WTC11 (cell line): Measurements from ENCODE around the gene UBASH3B. TPM values are rescaled to one million over a fixed set of nuclear protein-coding genes. Genes with fewer than 3 reads are reported as not detected.

Source experiments
- ATAC-seq: fragments of 200-7000 bp; cut with Tn5 transposase; 2 replicates; pipeline ENCODE4 v1.10.0; 2021; ENCODE audit warnings: mild to moderate bottlenecking, moderate library complexity
- CTCF ChIA-PET: fragments of 300-600 bp; sonication (Branson Sonifier 250); formaldehyde crosslinking; loops from one replicate; lab custom pipeline; 2021; ENCODE audit warnings: antibody characterized with exemption; lab: Charles Lee
- POLR2A ChIA-PET: fragments of 350-600 bp; sonication (Branson Sonifier 250); formaldehyde crosslinking; loops from one replicate; lab custom pipeline; 2021; ENCODE audit warnings: antibody characterized with exemption; lab: Charles Lee
- DNase-seq: peaks from one replicate; pipeline ENCODE4 v3.0.0; 2021; ENCODE audit warnings: low spot score
- H3K27ac Mint-ChIP-seq: 2 replicates; pipeline ENCODE4 v1.8.0; 2021; ENCODE audit warnings: mixed read lengths
- H3K27me3 Mint-ChIP-seq: 2 replicates; pipeline ENCODE4 v1.8.0; 2021; ENCODE audit warnings: low read depth, mild to moderate bottlenecking, moderate library complexity, mixed read lengths
- H3K36me3 Mint-ChIP-seq: 2 replicates; pipeline ENCODE4 v1.8.0; 2021; ENCODE audit warnings: mixed read lengths
- H3K4me1 Mint-ChIP-seq: 2 replicates; pipeline ENCODE4 v1.8.0; 2022; ENCODE audit warnings: mixed read lengths
- H3K4me3 Mint-ChIP-seq: 2 replicates; pipeline ENCODE4 v1.8.0; 2021; ENCODE audit warnings: mild to moderate bottlenecking, moderate library complexity, mixed read lengths
- H3K9me3 Mint-ChIP-seq: 2 replicates; pipeline ENCODE4 v1.8.0; 2021; ENCODE audit warnings: mixed read lengths
- CBFB ChIP-seq: sonication (generic); formaldehyde crosslinking; IDR thresholded peaks from 2 replicates; pipeline ENCODE4 v1.8.1; 2022; ENCODE audit warnings: mild to moderate bottlenecking, low read depth, missing genetic modification reagents
- CREM ChIP-seq: sonication (generic); formaldehyde crosslinking; IDR thresholded peaks from 2 replicates; pipeline ENCODE4 v1.8.1; 2022; ENCODE audit warnings: mild to moderate bottlenecking, missing genetic modification reagents, moderate library complexity
- ELF4 ChIP-seq: sonication (generic); formaldehyde crosslinking; IDR thresholded peaks from 2 replicates; pipeline ENCODE4 v1.8.1; 2022; ENCODE audit warnings: low read depth, mild to moderate bottlenecking, moderate library complexity, missing genetic modification reagents
- EMX1 ChIP-seq: fragments of 250-450 bp; sonication (Bioruptor Pico); IDR thresholded peaks from 2 replicates; pipeline ENCODE4 v1.8.0; 2021; ENCODE audit warnings: mild to moderate bottlenecking
- ESRRA ChIP-seq: sonication (generic); formaldehyde crosslinking; IDR thresholded peaks from 2 replicates; pipeline ENCODE4 v1.8.1; 2022; ENCODE audit warnings: mild to moderate bottlenecking, missing genetic modification reagents, borderline replicate concordance
- FOXJ3 ChIP-seq: sonication (generic); formaldehyde crosslinking; IDR thresholded peaks from 2 replicates; pipeline ENCODE4 v1.9.0; 2021; ENCODE audit warnings: missing genetic modification reagents, mild to moderate bottlenecking, borderline replicate concordance
- GTF2I ChIP-seq: fragments of 250-450 bp; sonication (Bioruptor Pico); conservative IDR thresholded peaks from 2 replicates; pipeline ENCODE4 v1.4.0; 2021; ENCODE audit warnings: mild to moderate bottlenecking
- NR1H2 ChIP-seq: sonication (generic); formaldehyde crosslinking; IDR thresholded peaks from 2 replicates; pipeline ENCODE4 v1.9.0; 2021; ENCODE audit warnings: mild to moderate bottlenecking, moderate library complexity, missing genetic modification reagents
- RELA ChIP-seq: sonication (generic); formaldehyde crosslinking; IDR thresholded peaks from 2 replicates; pipeline ENCODE4 v1.8.1; 2022; ENCODE audit warnings: missing genetic modification reagents, mild to moderate bottlenecking, borderline replicate concordance
- STAT6 ChIP-seq: sonication (generic); formaldehyde crosslinking; conservative IDR thresholded peaks from 2 replicates; pipeline ENCODE4 v1.8.1; 2023; ENCODE audit warnings: mild to moderate bottlenecking, low read depth, missing genetic modification reagents, moderate library complexity
- ZNF263 ChIP-seq: sonication (generic); formaldehyde crosslinking; IDR thresholded peaks from 2 replicates; pipeline ENCODE4 v1.8.1; 2022; ENCODE audit warnings: low read depth, mild to moderate bottlenecking, moderate library complexity, missing genetic modification reagents
- ZNF317 ChIP-seq: sonication (generic); formaldehyde crosslinking; IDR thresholded peaks from 2 replicates; pipeline ENCODE4 v1.8.1; 2023; ENCODE audit warnings: low read depth, mild to moderate bottlenecking, moderate library complexity, missing genetic modification reagents, borderline replicate concordance
- ZNF396 ChIP-seq: fragments of 250-450 bp; sonication (Bioruptor Pico); IDR thresholded peaks from 2 replicates; pipeline ENCODE4 v1.8.0; 2021; ENCODE audit warnings: mild to moderate bottlenecking, moderate library complexity, borderline replicate concordance
- ZNF416 ChIP-seq: fragments of 250-450 bp; sonication (Bioruptor Pico); IDR thresholded peaks from 2 replicates; pipeline ENCODE4 v1.9.0; 2021; ENCODE audit warnings: mild to moderate bottlenecking, inconsistent platforms
- total RNA-seq: library from RNA; stranded (reverse); gene quantifications from 3 replicates; pipeline ENCODE4 v1.2.3, GENCODE V29; 2021
- TF ChIP-seq, protein P1 (sequence below): sonication (generic); formaldehyde crosslinking; IDR thresholded peaks from 2 replicates; pipeline ENCODE4 v1.8.0; 2022; ENCODE audit warnings: missing genetic modification reagents
- TF ChIP-seq, protein P2 (sequence below): sonication (generic); formaldehyde crosslinking; IDR thresholded peaks from 2 replicates; pipeline ENCODE4 v1.8.1; 2022; ENCODE audit warnings: low read depth, mild to moderate bottlenecking, moderate library complexity, missing genetic modification reagents, borderline replicate concordance
- TF ChIP-seq, protein P3 (sequence below): fragments of 250-450 bp; sonication (Bioruptor Pico); IDR thresholded peaks from 2 replicates; pipeline ENCODE4 v1.9.0; 2021; ENCODE audit warnings: moderate library complexity, mild to moderate bottlenecking, inconsistent platforms, borderline replicate concordance

Gene UBASH3B
- total RNA-seq, 1 experiment from 2014 or later, result 21.1 TPM

- Mint-ChIP-seq H3K27ac (no peak overlapping the region), H3K27me3 (no peaks in the 10 kb centered on the region; the same call in 1 of the 2 replicates), H3K9me3 (peaks cover 10% of the 10 kb centered on the region), H3K4me3 (no peak overlapping the region), H3K4me1 (peaks cover 5% of the 10 kb centered on the region; the same call in 1 of the 2 replicates), H3K36me3 (peaks cover 4% of the 10 kb centered on the region; the same call in 1 of the 2 replicates)
- ATAC-seq, result no peak
- TF ChIP-seq, protein P1, sequence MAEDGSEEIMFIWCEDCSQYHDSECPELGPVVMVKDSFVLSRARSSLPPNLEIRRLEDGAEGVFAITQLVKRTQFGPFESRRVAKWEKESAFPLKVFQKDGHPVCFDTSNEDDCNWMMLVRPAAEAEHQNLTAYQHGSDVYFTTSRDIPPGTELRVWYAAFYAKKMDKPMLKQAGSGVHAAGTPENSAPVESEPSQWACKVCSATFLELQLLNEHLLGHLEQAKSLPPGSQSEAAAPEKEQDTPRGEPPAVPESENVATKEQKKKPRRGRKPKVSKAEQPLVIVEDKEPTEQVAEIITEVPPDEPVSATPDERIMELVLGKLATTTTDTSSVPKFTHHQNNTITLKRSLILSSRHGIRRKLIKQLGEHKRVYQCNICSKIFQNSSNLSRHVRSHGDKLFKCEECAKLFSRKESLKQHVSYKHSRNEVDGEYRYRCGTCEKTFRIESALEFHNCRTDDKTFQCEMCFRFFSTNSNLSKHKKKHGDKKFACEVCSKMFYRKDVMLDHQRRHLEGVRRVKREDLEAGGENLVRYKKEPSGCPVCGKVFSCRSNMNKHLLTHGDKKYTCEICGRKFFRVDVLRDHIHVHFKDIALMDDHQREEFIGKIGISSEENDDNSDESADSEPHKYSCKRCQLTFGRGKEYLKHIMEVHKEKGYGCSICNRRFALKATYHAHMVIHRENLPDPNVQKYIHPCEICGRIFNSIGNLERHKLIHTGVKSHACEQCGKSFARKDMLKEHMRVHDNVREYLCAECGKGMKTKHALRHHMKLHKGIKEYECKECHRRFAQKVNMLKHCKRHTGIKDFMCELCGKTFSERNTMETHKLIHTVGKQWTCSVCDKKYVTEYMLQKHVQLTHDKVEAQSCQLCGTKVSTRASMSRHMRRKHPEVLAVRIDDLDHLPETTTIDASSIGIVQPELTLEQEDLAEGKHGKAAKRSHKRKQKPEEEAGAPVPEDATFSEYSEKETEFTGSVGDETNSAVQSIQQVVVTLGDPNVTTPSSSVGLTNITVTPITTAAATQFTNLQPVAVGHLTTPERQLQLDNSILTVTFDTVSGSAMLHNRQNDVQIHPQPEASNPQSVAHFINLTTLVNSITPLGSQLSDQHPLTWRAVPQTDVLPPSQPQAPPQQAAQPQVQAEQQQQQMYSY (CRISPR knock-in tag), result peak; percentile 65; the same call in 1 of the 2 replicates
- no peak for TF ChIP-seq STAT6 (CRISPR knock-in tag)
- DNase-seq, result no peak
- POLR2A ChIA-PET, result no interaction called here
- CTCF ChIA-PET, result interaction anchor here (1.8 to 2.4 kb wide), 2 partner anchors 12 to 15 kb away, joined by 10 to 11 read pairs; no protein-coding TSS in a partner anchor
Measured at GRCh38 chr11:122769126-122769780, 113.7 kb downstream of the UBASH3B start.

DNA sequence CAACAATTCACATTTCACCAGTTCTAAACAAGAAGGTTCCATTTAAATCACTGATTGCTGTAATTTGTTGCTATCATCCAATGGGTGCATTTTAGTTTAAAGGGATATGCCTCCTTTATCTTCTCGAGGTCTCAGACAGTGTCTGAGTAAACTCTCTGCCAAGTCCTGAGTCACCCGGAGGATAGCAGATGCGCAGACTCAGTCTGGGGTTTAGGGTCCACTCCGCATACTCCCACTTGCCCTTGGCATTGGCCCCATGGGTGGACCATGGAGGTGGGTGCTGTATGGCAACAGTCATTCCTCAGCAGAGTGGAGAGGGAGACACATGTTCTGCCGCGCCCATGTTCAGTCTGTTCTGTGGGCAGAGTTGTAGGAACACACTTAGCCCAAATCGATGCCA is 117.4 kb downstream of the UBASH3B start:
- Mint-ChIP-seq H3K36me3 (peaks cover 4% of the 10 kb centered on the region; the same call in 1 of the 2 replicates), H3K4me3 (no peak overlapping the region), H3K27me3 (no peaks in the 10 kb centered on the region; the same call in 1 of the 2 replicates), H3K9me3 (peaks cover 10% of the 10 kb centered on the region), H3K4me1 (peaks cover 12% of the 10 kb centered on the region), H3K27ac (no peak overlapping the region)
- ChIA-PET CTCF (interaction anchor here (1.3 to 1.5 kb wide), 4 partner anchors 8 to 144 kb away, joined by 5 to 10 read pairs (median 6); no protein-coding TSS in a partner anchor), POLR2A (no interaction called here)
- ATAC-seq, result no peak
- no peak for DNase-seq
- TF ChIP-seq ELF4, result no peak
- no peak for TF ChIP-seq ESRRA (CRISPR knock-in tag)
- TF ChIP-seq CBFB (CRISPR knock-in tag), result no peak
- no peak for TF ChIP-seq ZNF416 (CRISPR knock-in tag)
- no peak for TF ChIP-seq ZNF263 (CRISPR knock-in tag)
- TF ChIP-seq ZNF317 (CRISPR knock-in tag), result no peak
- no peak for TF ChIP-seq ZNF396 (CRISPR knock-in tag)
- TF ChIP-seq EMX1 (CRISPR knock-in tag), result no peak
- no peak for TF ChIP-seq CREM

DNA sequence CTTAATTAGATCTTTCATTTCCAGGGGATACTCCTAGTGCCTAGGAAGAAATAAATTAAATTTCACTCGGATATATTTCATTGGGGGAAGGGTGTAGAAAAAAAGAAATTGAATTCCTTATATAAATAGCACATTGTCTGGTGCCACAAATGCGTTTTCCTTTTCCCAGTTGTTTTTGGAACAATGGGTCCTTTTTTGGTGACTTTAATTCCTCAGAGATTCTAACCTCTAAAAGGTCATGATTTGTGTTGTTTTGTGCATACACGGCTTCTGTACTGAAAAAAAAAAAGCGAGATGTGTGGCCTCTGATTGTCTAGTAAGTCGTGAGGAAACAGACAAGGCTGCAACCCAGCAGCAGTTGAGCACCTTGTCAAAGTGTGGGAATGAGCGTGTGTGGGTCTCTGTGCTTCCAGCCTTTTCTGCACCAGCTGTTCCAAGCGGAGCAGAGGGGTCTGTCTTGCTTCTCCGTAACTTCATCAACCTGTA is 118.3 kb downstream of the UBASH3B start:
- no peak for TF ChIP-seq GTF2I
- no peak for TF ChIP-seq ZNF396 (CRISPR knock-in tag)
- TF ChIP-seq FOXJ3 (CRISPR knock-in tag), result no peak
- TF ChIP-seq ZNF263 (CRISPR knock-in tag), result no peak
- no peak for TF ChIP-seq RELA (CRISPR knock-in tag)
- TF ChIP-seq, protein P2, sequence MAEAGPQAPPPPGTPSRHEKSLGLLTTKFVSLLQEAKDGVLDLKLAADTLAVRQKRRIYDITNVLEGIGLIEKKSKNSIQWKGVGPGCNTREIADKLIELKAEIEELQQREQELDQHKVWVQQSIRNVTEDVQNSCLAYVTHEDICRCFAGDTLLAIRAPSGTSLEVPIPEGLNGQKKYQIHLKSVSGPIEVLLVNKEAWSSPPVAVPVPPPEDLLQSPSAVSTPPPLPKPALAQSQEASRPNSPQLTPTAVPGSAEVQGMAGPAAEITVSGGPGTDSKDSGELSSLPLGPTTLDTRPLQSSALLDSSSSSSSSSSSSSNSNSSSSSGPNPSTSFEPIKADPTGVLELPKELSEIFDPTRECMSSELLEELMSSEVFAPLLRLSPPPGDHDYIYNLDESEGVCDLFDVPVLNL (CRISPR knock-in tag), result no peak
- no peak for TF ChIP-seq NR1H2 (CRISPR knock-in tag)
- TF ChIP-seq, protein P3, sequence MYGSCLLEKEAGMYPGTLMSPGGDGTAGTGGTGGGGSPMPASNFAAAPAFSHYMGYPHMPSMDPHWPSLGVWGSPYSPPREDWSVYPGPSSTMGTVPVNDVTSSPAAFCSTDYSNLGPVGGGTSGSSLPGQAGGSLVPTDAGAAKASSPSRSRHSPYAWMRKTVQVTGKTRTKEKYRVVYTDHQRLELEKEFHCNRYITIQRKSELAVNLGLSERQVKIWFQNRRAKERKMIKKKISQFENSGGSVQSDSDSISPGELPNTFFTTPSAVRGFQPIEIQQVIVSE (CRISPR knock-in tag), result no peak
- TF ChIP-seq ELF4, result no peak
- peaks cover 8% of the 10 kb centered on the region for H3K9me3 Mint-ChIP-seq
- no peak overlapping the region for H3K4me3 Mint-ChIP-seq
- H3K27ac Mint-ChIP-seq, result no peak overlapping the region
- ChIA-PET POLR2A (interaction anchor here (0.7 kb wide), 1 partner anchor 112 kb away, joined by 3 read pairs; no protein-coding TSS in a partner anchor), CTCF (interaction anchor here (0.6 kb wide), 1 partner anchor 1333 kb away, joined by 4 read pairs; no protein-coding TSS in a partner anchor)
- no peak for DNase-seq
- H3K36me3 Mint-ChIP-seq, result peaks cover 4% of the 10 kb centered on the region; the same call in 1 of the 2 replicates
- no peak for ATAC-seq
- H3K4me1 Mint-ChIP-seq, result peaks cover 12% of the 10 kb centered on the region
- no peaks in the 10 kb centered on the region for H3K27me3 Mint-ChIP-seq
